Effector CD8-positive, alpha-beta T cell (primary cell): ENCODE measurements around the gene TEKT1.
A peak's percentile ranks its signal among the peaks of the same experiment; 100 is the strongest.

Experiments
- DNase-seq: peaks from one replicate; lab custom pipeline; 2025; lab: John Stamatoyannopoulos, UW

Gene TEKT1

GRCh38 chr17:6761779-6762178 lies 69.8 kb downstream of the TEKT1 start:
- no peak for DNase-seq

- DNase-seq: no peak
These were observed 73.8 kb downstream of the TEKT1 start for GRCh38 chr17:6757747-6758146.

GRCh38 chr17:6756425-6757031 lies 75.0 kb downstream of the TEKT1 start:
- DNase-seq: no peak

GRCh38 chr17:6755731-6756184 lies 75.8 kb downstream of the TEKT1 start, which contains the start of gene XAF1:
Gene XAF1 (plus strand): TSS chr17:6756046. CDS start chr17:6756079, 33 bp downstream.
- peak; percentile 13 for DNase-seq

DNA sequence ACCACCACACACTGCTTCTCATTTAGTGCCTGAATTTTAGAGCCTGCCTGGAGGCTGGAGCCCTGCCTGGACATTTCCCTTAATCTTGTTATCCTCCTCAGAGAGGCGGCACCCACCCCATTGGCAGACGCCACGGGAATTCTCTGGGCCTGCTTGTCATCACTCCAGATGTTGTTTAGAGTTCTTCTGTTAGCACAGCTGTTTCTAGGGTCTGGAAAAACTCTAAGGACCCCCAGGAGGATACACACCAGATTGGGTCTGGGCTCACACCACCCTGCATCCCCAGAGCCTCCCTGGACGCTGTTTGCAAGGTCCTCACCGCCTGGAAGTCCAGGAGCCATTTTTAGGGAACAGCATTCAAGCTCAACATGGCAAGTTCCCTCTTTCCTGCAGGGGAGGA lies 76.2 kb downstream of the TEKT1 start:
- DNase-seq: no peak

DNA sequence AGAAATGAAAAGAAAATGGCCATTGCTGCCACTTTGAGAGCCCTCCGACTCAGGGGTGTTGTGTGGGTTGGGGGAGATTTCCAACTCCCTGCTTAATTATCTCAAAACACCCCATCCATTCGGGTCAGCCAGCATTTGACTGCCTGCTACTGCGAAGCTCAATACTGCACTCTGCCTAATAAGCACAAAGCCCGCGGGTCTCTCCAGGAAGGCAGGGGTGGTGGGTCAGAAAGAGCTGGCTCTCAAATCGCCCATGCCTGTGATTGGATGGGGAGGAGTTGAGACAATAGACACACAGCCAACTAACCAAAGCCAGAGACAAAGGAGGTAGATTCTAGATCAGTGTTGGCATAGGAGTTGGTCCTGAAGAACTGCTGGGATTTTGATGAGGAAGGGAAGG lies 78.0 kb downstream of the TEKT1 start:
- DNase-seq: no peak

DNA sequence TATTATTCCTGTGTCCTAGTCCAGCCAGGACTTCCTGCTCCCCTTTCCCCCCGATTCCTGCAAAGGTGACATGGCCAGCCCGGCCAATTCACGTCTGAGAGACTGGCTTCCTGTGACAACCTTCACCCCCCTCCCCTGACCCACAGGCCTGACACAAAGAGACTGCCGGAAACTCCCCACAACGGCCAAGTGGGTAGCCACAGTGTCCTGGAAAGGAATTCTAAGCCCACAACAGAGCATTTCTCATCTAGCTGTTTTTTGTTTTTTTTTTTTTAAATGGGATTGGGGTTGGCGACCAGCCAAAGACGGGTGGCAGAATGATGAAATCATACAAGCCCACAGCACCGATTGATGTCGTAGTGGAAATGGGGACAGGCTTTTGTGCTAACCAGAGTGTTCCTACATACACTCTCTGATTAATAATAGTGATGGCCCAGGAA lies 78.5 kb downstream of the TEKT1 start:
- peak; percentile 6 for DNase-seq

DNA sequence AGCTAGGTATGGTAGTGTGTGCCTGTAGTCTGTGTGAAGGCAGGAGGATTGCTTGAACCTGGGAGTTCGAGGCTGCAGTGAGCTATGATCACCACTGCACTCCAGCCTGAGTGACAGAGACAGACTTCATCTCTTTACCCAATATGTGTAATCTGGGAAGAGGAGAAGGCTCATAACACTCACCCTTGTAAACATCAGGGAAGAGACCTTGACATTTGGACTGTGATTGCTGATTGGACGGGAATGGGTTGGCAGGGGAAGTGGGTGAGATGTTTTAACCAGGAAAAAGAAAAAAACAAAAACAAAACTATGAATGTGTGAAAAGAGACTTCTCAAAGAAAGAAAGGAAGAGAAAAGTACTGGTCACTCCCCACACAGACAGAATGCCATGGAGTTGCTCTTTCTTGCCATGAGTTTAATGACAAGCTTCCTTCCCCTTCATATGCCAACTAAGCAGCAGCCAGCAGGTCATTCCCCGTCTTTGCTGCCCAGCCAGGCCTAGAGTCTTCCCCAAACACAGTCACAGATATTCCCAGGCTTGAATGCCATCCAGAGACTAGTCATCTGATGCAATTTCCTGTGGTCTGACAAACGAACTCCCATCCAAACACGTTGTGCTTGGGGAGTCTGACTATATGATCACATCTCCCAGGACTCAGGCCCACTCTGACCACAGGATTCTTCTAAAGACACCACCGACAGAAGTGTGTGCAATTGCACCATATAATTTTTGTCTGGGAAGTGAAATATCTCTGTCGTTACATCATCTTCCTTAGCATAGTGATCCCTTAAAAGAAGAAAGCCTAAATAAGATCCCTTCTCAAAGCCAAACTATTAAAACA lies 79.2 kb downstream of the TEKT1 start:
- DNase-seq: no peak

- DNase-seq: no peak
These were observed 82.0 kb downstream of the TEKT1 start for GRCh38 chr17:6749519-6749918.

GRCh38 chr17:6748617-6749016 lies 82.9 kb downstream of the TEKT1 start:
- DNase-seq: no peak
